ENCODE data around the gene GPR37.

- TF ChIP-seq CTCF (IDR thresholded peaks at IDR 0.05) (no peak), POLR2A (IDR thresholded peaks at IDR 0.05; ENCODE audit: low read depth) (no peak)
Observed at GRCh38 chr7:124776153-124776552, 10.6 kb upstream of the GPR37 start.

Data from esophagus muscularis mucosa (tissue), 3 donors.